Neural crest cell (in vitro differentiated cells): ENCODE data around the gene TNS2. TPM values are rescaled to one million over a fixed set of nuclear protein-coding genes. Genes with fewer than 3 reads are reported as not detected.

Experiments used
- DNase-seq: peaks from one replicate; pipeline ENCODE4 v3.0.0; 2021; ENCODE audit warnings: low read depth, mixed read lengths, low spot score
- H3K27ac Mint-ChIP-seq: one replicate; pipeline ENCODE4 v1.8.0; 2021; ENCODE audit warnings: mild to moderate bottlenecking, mixed read lengths; ENCODE audit not compliant: unreplicated experiment
- H3K27me3 Mint-ChIP-seq: 2 replicates; pipeline ENCODE4 v1.8.0; 2021; ENCODE audit warnings: low read depth, mild to moderate bottlenecking, mixed read lengths
- H3K36me3 Mint-ChIP-seq: 2 replicates; pipeline ENCODE4 v1.8.0; 2021; ENCODE audit warnings: low read depth, mild to moderate bottlenecking, mixed read lengths
- H3K4me1 Mint-ChIP-seq: 2 replicates; pipeline ENCODE4 v1.8.0; 2021; ENCODE audit warnings: mixed read lengths
- H3K4me3 Mint-ChIP-seq: one replicate; pipeline ENCODE4 v1.8.0; 2021; ENCODE audit warnings: mild to moderate bottlenecking, mixed read lengths
- H3K9me3 Mint-ChIP-seq: 2 replicates; pipeline ENCODE4 v1.8.0; 2021; ENCODE audit warnings: mixed read lengths
- CTCF ChIP-seq: fragments of 200-600 bp; sonication (generic); conservative IDR thresholded peaks from 2 replicates; pipeline ENCODE4 v1.5.0; 2021; ENCODE audit warnings: antibody characterized with exemption, mild to moderate bottlenecking
- total RNA-seq: library from RNA; stranded (reverse); gene quantifications from 2 replicates; pipeline ENCODE4 v1.2.1, GENCODE V29; 2021

TNS2 gene
- total RNA-seq, 1 donor from 2014 or later = 14.2 TPM

- peaks cover 80% of the 10 kb centered on the region for H3K4me1 Mint-ChIP-seq
- H3K4me3 Mint-ChIP-seq = peak overlapping the region; percentile 96
- peaks cover 4% of the 10 kb centered on the region for H3K36me3 Mint-ChIP-seq
- no peaks in the 10 kb centered on the region for H3K9me3 Mint-ChIP-seq
- DNase-seq = peak; percentile 53
- H3K27ac Mint-ChIP-seq = peak overlapping the region; percentile 99
- TF ChIP-seq CTCF = no peak
- H3K27me3 Mint-ChIP-seq = peaks cover 17% of the 10 kb centered on the region
Measured at GRCh38 chr12:53046655-53047220, 3.1 kb upstream of the TNS2 start.

GRCh38 chr12:53047221-53048032 lies 2.4 kb upstream of the TNS2 start:
- peak overlapping the region; percentile 83 for H3K4me3 Mint-ChIP-seq
- DNase-seq = peak; percentile 65
- H3K27ac Mint-ChIP-seq = no peak overlapping the region
- H3K4me1 Mint-ChIP-seq = peaks cover 80% of the 10 kb centered on the region
- peaks cover 17% of the 10 kb centered on the region for H3K27me3 Mint-ChIP-seq
- H3K9me3 Mint-ChIP-seq = no peaks in the 10 kb centered on the region
- peak; percentile 46 for TF ChIP-seq CTCF
- H3K36me3 Mint-ChIP-seq = peaks cover 4% of the 10 kb centered on the region

GRCh38 chr12:53048033-53048779 lies 1.7 kb upstream of the TNS2 start:
- DNase-seq = no peak
- Mint-ChIP-seq H3K4me3 (peak overlapping the region; percentile 83), H3K36me3 (peaks cover 4% of the 10 kb centered on the region), H3K9me3 (no peaks in the 10 kb centered on the region), H3K27me3 (peaks cover 15% of the 10 kb centered on the region), H3K27ac (no peak overlapping the region), H3K4me1 (peaks cover 73% of the 10 kb centered on the region)
- no peak for TF ChIP-seq CTCF

- peaks cover 2% of the 10 kb centered on the region for H3K36me3 Mint-ChIP-seq
- H3K4me1 Mint-ChIP-seq = peaks cover 76% of the 10 kb centered on the region
- no peaks in the 10 kb centered on the region for H3K9me3 Mint-ChIP-seq
- DNase-seq = no peak
- peaks cover 15% of the 10 kb centered on the region for H3K27me3 Mint-ChIP-seq
- peak overlapping the region; percentile 83 for H3K4me3 Mint-ChIP-seq
- peak overlapping the region; percentile 43 for H3K27ac Mint-ChIP-seq
- TF ChIP-seq CTCF = no peak
Measured at GRCh38 chr12:53048780-53049401, 974 bp upstream of the TNS2 start.

- Mint-ChIP-seq H3K36me3 (no peaks in the 10 kb centered on the region), H3K4me1 (peaks cover 66% of the 10 kb centered on the region), H3K4me3 (peak overlapping the region; percentile 88), H3K9me3 (no peaks in the 10 kb centered on the region), H3K27ac (no peak overlapping the region), H3K27me3 (peaks cover 4% of the 10 kb centered on the region)
- no peak for TF ChIP-seq CTCF
- DNase-seq = no peak
Measured at GRCh38 chr12:53050426-53051057, 677 bp downstream of the TNS2 start.
